Renal pelvis (tissue), 3 donors: ENCODE results near the gene SPRTN. TPM values are rescaled to one million over a fixed set of nuclear protein-coding genes. Genes with fewer than 3 reads are reported as not detected.

ENCODE experiments used
- polyA plus RNA-seq, 3 donors: library from polyadenylated mRNA; unstranded; fragments of 120-200 nt; gene quantifications; one replicate each; pipeline ENCODE4 v1.2.1, GENCODE V29; 2013; ENCODE audit not compliant: insufficient read length in 3 of 3

The SPRTN gene
- polyA plus RNA-seq, 3 donors = 12.1 to 13.8 (median 13.1) TPM

Other genes starting within 250 kb of the SPRTN start
- under 1 TPM; 0.08 to 0.11 (median 0.10) TPM for gene TRIM67, start 176.2 kb upstream of the SPRTN start, polyA plus RNA-seq
- gene GNPAT, start 97.1 kb upstream of the SPRTN start, polyA plus RNA-seq = 10 to 100 TPM; 64.2 to 67.6 (median 65.6) TPM
- 10 to 100 TPM; 10.6 to 12.1 (median 11.8) TPM for gene EXOC8, start 441 bp upstream of the SPRTN start, polyA plus RNA-seq
- gene EGLN1, start 84.0 kb downstream of the SPRTN start, polyA plus RNA-seq = 10 to 100 TPM; 37.8 to 43.6 (median 38.9) TPM
- gene TSNAX, start 190.4 kb downstream of the SPRTN start, polyA plus RNA-seq = 10 to 100 TPM; 41.6 to 61.3 (median 51.5) TPM